ENCODE measurements around the gene CPHXL2. TPM values are rescaled to one million over a fixed set of nuclear protein-coding genes. Genes with fewer than 3 reads are reported as not detected.

The CPHXL2 gene
- total RNA-seq, 2 experiments from 2014 or later = not detected

GRCh38 chr16:75622761-75623605 lies 53.8 kb downstream of the CPHXL2 start, which contains the start of gene ADAT1:
Gene ADAT1 (minus strand): TSS chr16:75623281. CDS start chr16:75620799, 2,482 bp downstream.
- peaks cover 51% of the 10 kb centered on the region for H3K36me3 Mint-ChIP-seq
- peak; percentile 96 for DNase-seq
- no peaks in the 10 kb centered on the region for H3K9me3 Mint-ChIP-seq
- H3K4me3 Mint-ChIP-seq = peak within 1 kb of the TSS; percentile 95
- peak within 1 kb of the TSS; percentile 96 for H3K27ac Mint-ChIP-seq
- no peaks in the 10 kb centered on the region for H3K27me3 Mint-ChIP-seq
- H3K4me1 Mint-ChIP-seq = peaks cover 32% of the 10 kb centered on the region

- Mint-ChIP-seq H3K9me3 (no peaks in the 10 kb centered on the region), H3K36me3 (peaks cover 49% of the 10 kb centered on the region), H3K27me3 (no peaks in the 10 kb centered on the region), H3K27ac (no peak overlapping the region), H3K4me1 (peaks cover 28% of the 10 kb centered on the region), H3K4me3 (peak overlapping the region; percentile 95)
- DNase-seq = no peak
These were observed 55.7 kb downstream of the CPHXL2 start for GRCh38 chr16:75621170-75621477.

GRCh38 chr16:75620326-75621169 lies 56.3 kb downstream of the CPHXL2 start:
- no peaks in the 10 kb centered on the region for H3K27me3 Mint-ChIP-seq
- H3K4me3 Mint-ChIP-seq = peak overlapping the region; percentile 1
- peaks cover 28% of the 10 kb centered on the region for H3K4me1 Mint-ChIP-seq
- peaks cover 46% of the 10 kb centered on the region for H3K36me3 Mint-ChIP-seq
- peak overlapping the region; percentile 26 for H3K27ac Mint-ChIP-seq
- DNase-seq = no peak
- H3K9me3 Mint-ChIP-seq = no peaks in the 10 kb centered on the region

GRCh38 chr16:75618780-75619179 lies 58.0 kb downstream of the CPHXL2 start:
- H3K4me1 Mint-ChIP-seq = peaks cover 31% of the 10 kb centered on the region
- no peak for DNase-seq
- peaks cover 40% of the 10 kb centered on the region for H3K36me3 Mint-ChIP-seq
- H3K4me3 Mint-ChIP-seq = no peak overlapping the region
- no peaks in the 10 kb centered on the region for H3K27me3 Mint-ChIP-seq
- H3K27ac Mint-ChIP-seq = peak overlapping the region; percentile 48
- H3K9me3 Mint-ChIP-seq = no peaks in the 10 kb centered on the region

GRCh38 chr16:75617121-75617520 lies 59.7 kb downstream of the CPHXL2 start:
- peaks cover 25% of the 10 kb centered on the region for H3K4me1 Mint-ChIP-seq
- no peaks in the 10 kb centered on the region for H3K27me3 Mint-ChIP-seq
- H3K27ac Mint-ChIP-seq = peak overlapping the region; percentile 8
- H3K9me3 Mint-ChIP-seq = no peaks in the 10 kb centered on the region
- peaks cover 41% of the 10 kb centered on the region for H3K36me3 Mint-ChIP-seq
- H3K4me3 Mint-ChIP-seq = no peak overlapping the region
- no peak for DNase-seq

- Mint-ChIP-seq H3K36me3 (peaks cover 38% of the 10 kb centered on the region), H3K27ac (no peak overlapping the region), H3K4me1 (peaks cover 19% of the 10 kb centered on the region), H3K9me3 (no peaks in the 10 kb centered on the region), H3K4me3 (no peak overlapping the region), H3K27me3 (no peaks in the 10 kb centered on the region)
- DNase-seq = no peak
These were observed 60.2 kb downstream of the CPHXL2 start for GRCh38 chr16:75616521-75617010.

- Mint-ChIP-seq H3K36me3 (peaks cover 36% of the 10 kb centered on the region), H3K27me3 (no peaks in the 10 kb centered on the region), H3K4me3 (no peak overlapping the region), H3K27ac (no peak overlapping the region), H3K4me1 (peaks cover 11% of the 10 kb centered on the region), H3K9me3 (no peaks in the 10 kb centered on the region)
- no peak for DNase-seq
These were observed 61.2 kb downstream of the CPHXL2 start for GRCh38 chr16:75615619-75616018.

- H3K27ac Mint-ChIP-seq = no peak overlapping the region
- no peak for DNase-seq
- H3K9me3 Mint-ChIP-seq = no peaks in the 10 kb centered on the region
- H3K4me1 Mint-ChIP-seq = peaks cover 9% of the 10 kb centered on the region
- peaks cover 27% of the 10 kb centered on the region for H3K36me3 Mint-ChIP-seq
- H3K4me3 Mint-ChIP-seq = no peak overlapping the region
- H3K27me3 Mint-ChIP-seq = no peaks in the 10 kb centered on the region
These were observed 62.5 kb downstream of the CPHXL2 start for GRCh38 chr16:75614066-75614897.

Other genes starting within 250 kb of the CPHXL2 start
- gene CFDP1, start 243.5 kb downstream of the CPHXL2 start, total RNA-seq = 10 to 100 TPM; 35.8 to 36.8 TPM
- gene TMEM170A, start 212.3 kb downstream of the CPHXL2 start, total RNA-seq = 10 to 100 TPM; 32.2 to 37.6 TPM
- under 1 TPM in 1 of 2 experiments, not detected in 1; 0.06 TPM for gene CHST6, start 181.6 kb downstream of the CPHXL2 start, total RNA-seq
- not detected for gene CHST5, start 140.9 kb downstream of the CPHXL2 start, total RNA-seq
- 1 to 10 TPM; 4.0 to 4.4 TPM for gene TMEM231, start 120.8 kb downstream of the CPHXL2 start, total RNA-seq
- 10 to 100 TPM; 47.6 TPM for gene GABARAPL2, start 110.6 kb downstream of the CPHXL2 start, total RNA-seq
- gene ADAT1, start 53.7 kb downstream of the CPHXL2 start, total RNA-seq = 10 to 100 TPM; 56.7 to 58.7 TPM
- 100 to 1,000 TPM; 347 to 366 TPM for gene KARS1, start 29.3 kb downstream of the CPHXL2 start, total RNA-seq
- gene TERF2IP, start 29.2 kb downstream of the CPHXL2 start, total RNA-seq = 10 to 100 TPM; 68.8 to 73.5 TPM
- not detected for gene DUXB, start 24.5 kb upstream of the CPHXL2 start, total RNA-seq
- gene CPHXL, start 49.5 kb upstream of the CPHXL2 start, total RNA-seq = not detected